ENCODE results near the gene CEACAM1.

DNA sequence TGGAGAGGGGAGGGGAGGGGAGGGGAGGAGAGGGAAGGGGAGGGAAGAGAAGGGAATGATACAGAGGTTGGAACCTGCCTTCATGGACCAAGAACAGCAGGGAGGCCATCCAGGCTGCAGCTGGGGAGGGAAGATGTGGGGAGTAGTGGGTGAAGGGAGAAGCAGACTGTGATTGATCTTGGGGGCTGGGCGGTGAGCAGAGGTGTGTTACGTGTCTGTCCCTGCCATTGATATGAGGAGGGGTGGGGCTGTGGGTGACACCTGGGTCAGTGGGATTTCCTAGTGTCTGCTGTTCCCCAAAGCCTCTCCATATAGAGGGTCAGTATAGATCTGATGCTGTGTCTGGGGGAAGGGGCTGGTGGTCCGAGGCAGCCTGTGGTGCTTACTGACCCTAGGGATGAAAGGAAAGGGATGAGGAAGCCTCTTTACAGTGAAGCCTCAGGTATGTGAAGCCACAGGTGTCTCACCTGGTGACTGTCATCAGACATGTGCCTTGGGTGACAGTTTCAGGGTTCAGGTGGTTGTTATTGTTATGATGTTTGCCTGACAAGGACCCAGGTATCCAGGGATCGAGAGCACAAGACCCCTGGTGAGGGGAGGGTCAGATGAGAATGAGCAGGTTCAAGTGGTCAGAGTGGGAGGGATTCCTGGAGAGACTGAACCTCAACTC lies 18.7 kb upstream of the CEACAM1 start:
- TF ChIP-seq, protein P1, sequence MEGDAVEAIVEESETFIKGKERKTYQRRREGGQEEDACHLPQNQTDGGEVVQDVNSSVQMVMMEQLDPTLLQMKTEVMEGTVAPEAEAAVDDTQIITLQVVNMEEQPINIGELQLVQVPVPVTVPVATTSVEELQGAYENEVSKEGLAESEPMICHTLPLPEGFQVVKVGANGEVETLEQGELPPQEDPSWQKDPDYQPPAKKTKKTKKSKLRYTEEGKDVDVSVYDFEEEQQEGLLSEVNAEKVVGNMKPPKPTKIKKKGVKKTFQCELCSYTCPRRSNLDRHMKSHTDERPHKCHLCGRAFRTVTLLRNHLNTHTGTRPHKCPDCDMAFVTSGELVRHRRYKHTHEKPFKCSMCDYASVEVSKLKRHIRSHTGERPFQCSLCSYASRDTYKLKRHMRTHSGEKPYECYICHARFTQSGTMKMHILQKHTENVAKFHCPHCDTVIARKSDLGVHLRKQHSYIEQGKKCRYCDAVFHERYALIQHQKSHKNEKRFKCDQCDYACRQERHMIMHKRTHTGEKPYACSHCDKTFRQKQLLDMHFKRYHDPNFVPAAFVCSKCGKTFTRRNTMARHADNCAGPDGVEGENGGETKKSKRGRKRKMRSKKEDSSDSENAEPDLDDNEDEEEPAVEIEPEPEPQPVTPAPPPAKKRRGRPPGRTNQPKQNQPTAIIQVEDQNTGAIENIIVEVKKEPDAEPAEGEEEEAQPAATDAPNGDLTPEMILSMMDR (IDR thresholded peaks at IDR 0.05): no peak
- TF ChIP-seq POLR2A (IDR thresholded peaks at IDR 0.05): no peak
